ENCODE data around the gene SFI1.
"Not testable (repeated sequence)": the region's sequence is repeated elsewhere in the genome, so short reads cannot be mapped to it uniquely, and the experiment has no call there.

SFI1 gene

DNA sequence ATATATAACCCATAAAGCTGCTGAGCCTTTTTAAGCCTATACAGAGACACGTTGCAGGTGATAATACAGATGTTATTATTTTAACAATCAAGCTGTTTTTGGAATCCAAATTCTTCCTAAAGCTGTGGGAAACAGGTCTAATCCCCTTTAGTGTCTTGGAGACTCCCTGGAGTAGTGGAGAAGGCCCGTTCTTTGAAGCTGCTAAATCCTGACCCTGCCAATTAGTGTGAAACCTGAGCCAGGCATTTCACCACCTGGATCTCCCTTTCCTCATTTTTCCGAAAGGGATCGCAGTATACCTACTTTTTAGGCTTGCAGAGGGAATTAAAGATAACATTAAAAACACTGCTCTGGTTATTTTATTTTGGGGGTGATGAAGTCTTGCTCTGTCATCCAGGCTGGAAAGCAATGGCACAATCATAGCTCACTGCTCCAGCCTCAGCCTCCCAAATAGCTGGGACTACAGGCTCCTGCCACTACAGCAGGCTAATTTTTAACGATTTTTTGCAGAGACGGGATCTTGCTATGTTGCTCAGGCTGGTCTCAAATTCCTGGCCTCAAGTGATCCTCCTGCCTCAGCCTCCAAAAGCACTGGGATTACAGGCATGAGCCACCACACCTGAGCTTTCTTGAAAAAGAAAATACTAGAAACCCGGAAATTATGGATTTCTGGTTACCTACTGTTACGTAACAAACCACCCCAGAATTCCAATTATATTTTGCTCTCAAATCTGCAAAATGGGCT, 4.9 kb upstream of the SFI1 start:
- DNase-seq, result no peak

DNA sequence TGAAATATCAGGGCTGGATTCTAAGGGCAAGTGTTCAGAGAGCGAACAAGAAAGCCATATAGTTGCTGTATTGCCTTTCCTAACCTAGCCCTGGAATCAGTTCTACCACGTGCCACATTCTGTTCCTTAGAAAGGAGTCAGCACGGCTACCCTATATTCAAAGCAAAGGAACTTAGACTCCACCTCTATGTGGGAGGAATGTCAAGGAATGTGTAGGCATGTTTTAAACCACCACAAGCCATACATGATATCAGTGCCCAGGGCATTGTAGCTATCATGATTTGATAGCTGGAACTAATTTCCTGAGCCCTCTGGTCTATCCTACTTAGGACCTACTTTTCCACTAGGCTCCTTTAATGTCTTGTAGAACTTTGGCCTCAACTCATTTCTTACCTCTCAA, 4.2 kb upstream of the SFI1 start:
- DNase-seq, result no peak

DNA sequence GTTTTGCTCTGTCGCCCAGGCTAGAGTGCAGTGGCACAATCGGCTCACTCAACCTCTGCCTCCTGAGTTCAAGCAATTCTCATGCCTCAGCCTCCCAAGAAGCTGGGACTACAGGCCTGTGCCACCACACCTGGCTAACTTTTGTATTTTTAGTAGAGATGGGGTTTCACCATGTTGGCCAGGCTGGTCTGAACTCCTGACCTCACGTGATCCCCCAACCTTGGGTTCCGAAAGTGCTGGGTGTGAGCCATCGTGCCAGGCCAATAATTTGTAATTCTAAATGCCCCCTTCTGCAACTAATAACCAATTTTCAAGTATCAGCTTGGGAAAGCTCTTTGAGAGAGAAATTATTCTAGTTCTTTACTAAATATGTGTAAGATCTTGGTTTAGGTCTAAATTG, 3.0 kb upstream of the SFI1 start:
- not testable (repeated sequence) for DNase-seq

DNA sequence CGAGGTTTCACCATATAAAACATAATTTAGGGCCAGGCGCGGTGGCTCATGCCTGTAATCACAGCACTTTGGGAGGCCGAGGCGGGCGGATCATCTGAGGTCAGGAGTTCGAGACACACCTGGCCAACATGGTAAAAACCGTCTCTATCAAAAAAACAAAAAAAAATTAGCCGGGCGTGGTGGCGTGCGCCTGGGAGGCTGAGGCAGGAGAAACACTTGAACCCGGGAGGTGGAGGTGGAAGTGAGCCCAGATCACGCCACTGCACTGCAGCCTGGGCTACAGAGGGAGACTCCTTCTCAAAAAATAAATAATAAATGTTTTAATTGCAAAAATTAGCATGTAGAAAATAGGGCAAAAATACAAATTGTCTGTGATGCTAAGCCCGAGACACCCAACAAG, 993 bp upstream of the SFI1 start:
- DNase-seq, result no peak

DNA sequence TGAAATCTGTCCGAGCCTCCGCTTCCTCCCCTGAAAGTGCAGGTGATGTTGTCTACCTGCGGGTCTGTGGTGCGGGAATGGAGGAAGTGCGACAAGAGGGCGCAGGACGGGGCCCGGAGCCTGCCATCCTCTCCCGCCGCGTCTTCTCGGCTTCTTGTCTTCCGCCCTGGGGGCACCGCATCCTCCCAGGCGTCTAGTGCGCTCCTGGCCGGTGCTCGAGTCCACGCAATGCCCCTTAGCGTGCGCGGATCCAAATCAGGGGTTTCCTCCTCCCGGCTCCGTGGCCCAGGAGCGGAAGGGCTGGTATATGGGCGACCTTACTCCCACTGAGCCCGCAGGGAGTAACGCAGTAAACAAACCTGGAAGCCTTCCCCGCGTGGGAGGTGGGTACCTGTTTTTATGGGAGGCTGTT, 405 bp downstream of the SFI1 start:
- no peak for DNase-seq

DNA sequence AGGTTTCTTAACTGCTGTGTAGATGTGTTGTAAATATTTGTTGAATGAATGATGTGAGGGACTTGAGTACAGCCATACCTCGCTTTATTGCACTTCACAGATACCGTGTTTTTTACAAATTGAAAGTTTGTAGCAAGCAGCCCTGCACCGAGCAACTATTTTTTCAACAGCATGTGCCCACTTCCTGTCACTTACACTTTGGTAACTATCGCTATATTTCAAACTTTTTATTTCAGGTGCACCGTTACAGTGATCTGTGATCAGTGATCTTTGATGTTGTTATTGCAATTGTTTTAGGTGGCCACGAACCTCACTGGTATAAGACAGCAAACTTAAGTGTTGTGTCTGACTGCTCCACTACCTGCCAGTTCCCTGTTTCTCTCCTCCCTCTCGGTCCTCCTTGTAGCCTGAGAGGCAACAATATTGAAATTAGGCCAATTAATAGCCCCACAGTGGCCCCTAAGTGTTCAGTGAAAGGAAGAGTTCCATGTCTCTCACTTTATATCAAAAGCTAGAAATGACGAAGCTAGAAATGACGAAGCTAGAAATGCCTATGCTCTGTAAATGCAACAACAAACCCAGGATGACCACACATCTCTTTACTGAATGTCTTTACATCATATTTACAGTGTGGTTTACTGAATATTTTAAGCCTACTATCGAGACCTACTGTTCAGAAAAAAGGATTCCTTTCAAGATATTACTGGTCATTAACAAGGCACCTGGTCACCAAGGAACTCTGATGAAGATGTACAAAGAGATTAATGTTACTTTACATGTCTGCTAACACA, 1.0 kb downstream of the SFI1 start:
- DNase-seq, result no peak

DNA sequence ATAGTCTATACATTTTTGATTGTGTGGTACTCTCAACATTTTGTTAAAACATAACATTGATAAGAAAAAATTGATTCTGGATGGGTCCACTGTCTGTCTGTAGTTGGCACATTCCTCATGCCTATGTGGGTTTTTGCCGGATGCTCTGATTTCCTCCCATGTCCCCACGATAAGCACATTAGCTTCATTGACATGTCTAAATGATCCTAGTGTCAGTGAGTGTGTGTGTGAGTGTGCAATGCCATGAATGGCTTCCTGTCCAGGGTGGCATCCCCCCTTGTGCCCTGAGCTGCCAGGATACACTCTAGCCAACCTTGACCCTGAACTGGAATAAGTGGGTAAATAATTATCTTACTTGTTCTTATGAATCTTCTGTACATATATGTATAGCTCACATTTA, 5.4 kb downstream of the SFI1 start:
- no peak for DNase-seq

DNA sequence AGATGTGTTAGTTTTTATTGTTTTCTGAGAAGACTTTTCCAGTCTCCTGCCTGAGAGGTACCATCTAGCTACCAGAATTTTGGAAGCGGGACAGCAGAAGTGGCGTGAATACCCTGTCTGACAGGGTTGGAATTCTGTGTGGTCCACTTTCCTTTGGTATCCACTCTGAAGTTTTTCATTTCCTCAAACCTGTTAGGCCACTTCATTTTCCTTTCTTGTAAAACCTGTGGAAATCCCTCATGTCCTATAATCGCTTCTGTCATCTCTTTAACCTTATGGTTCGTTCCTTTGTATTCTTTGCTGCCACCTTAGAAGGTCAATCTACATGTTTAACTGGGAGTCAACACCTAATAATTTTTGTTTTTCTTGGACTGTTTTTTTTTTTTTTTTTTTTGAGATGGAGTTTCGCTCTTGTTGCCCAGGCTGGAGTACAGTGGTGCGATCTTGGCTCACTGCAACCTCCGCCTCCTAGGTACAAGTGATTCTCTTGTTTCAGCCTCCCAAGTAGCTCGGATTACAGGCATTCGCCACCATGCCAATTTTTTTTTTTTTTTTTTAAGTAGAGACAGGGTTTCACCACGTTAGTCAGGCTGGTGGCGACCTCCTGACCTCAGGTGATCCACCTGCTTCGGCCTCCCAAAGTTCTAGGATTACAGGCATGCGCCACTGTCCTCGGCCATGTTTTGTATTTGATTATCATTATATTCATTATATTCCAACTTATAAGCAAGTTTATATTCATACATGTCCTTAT, 7.1 kb downstream of the SFI1 start:
- no peak for DNase-seq

DNA sequence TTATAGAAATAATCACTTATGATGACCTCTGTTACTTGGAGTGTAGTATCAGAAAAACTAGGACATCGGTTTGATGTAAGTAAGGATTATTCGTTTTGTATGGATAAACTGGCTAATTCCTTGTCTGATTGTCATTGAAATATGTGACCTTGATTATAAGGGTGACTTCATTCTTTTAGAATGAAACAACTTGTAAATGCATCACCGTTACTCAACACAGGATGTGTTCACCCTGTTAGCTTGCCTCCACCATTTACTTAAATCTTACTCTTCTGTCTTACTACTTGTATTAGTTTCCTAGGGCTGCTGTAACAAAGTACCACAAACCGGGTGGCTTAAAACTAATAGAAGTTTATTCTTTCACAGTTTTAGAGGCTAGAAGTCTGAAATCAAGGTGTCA, 7.9 kb downstream of the SFI1 start:
- DNase-seq, result no peak

DNA sequence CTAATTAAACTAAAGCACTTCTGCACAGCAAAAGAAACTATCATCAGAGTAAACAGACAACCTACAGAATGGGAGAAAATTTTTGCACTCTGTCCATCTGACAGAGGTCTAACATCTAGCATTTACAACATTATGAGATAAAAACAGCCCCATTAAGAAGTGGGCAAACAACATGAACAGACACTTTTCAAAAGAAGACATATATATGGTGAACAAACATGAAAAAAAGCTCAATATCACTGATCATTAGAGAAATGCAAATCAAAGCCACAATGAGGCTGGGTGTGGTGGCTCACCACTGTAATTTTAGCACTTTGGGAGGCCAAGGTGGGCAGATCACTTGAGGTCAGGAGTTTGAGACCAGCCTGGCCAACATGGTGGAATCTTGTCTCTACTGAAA, 11.2 kb downstream of the SFI1 start:
- DNase-seq, result not testable (repeated sequence)

DNA sequence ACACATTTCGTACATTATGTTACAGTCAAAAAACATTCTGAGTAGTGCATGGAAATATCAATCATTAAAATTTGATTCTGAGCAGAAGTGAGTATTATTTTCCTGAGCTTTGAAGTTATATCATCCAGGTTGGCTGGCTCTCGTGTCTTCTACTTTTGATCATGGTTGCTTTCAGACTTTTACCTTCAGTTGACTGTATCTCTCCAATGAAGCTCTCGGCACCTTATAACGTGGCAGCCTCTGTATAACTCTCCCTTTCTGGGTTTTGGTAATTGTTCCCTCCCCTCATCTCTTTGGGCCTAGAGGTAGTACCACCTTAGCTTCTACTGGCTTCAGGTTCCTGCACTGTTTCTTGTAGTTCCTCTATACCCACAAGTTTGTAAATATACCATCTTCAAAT, 12.2 kb downstream of the SFI1 start:
- no peak for DNase-seq

DNA sequence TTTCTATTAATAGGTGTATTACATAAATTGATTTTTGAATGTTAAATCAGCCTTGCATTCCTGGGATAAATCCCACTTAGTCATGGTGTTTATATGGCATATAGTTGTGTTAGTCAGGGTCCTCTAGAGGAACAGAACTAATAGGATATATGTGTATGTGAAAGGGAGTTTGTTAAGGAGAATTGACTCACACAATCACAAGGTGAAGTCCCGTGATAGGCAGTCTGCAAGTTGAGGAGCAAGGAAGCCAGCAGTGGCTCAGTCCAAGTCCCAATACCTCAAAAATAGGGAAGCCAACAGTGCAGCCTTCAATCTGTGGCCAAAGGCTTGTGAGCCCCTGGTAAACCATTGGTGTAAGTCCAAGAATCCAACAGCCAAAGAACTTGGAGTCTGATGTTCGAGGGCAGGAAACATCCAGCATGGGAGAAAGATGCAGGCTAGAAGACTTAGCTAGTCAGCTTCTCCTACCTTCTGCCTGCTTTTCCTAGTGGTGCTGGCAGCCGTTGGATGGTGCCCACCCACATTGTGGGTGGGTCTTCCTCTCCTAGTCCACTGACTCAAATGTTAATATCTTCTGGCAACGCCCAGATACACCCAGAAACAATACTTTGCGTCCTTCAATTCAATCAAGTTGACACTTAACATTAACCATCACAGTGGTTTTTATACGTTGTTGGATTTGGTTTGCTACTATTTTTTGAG, 12.9 kb downstream of the SFI1 start:
- no peak for DNase-seq

DNA sequence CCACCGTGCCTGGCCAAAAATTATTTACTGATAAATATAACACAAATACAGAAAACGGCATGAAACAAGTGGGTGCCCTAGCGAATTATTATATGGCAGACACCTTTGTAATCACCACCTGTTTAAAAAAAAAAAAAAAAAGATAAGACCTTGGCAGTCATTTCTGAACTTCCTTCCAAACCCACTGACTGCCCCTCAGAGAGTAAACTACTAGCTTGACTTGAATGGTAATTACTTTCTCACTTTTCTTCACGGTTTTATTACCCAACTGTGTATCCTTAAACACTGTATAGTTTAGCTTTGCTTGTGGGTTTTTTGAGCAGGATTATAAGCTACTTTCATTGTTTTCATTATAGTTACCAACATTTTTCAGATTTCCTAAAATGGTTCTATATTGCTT, 23.7 kb downstream of the SFI1 start:
- no peak for DNase-seq

DNA sequence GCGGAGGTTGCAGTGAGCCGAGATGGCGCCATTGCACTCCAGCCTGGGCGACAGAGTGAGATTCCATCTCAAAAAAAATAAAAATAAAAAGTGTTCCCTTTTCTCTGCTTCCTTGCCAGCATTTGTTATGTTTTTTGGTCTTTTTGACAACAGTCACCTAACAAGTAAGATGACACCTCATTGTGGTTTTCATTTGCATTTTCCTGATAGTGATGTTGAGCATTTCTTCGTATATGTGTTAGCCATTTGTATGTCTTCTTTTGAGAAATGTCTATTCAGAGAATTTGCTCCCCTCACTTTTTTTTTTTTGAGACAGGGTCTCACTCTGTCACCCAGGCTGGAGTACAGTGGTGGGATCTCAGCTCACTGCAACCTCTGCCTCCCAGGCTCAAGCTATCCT, 27.8 kb downstream of the SFI1 start:
- DNase-seq, result not testable (repeated sequence)

DNA sequence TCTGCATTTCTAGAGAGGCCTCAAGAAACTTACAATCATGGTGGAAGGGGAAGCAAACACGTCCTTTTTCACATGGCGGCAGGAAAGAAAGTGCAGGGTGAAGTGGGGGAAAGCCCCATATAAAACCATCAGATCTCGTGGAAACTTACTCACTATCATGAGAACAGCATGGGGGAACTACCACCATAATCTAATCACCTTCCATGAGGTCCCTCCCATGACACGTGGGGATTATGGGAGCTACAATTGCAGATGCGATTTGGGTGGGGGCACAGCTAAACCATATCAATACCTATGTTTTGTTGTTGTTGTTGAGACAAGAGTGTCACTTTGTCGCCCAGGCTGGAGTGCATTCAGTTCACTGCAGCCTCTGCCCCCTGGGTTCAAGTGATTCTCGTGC, 29.9 kb downstream of the SFI1 start:
- no peak for DNase-seq

DNA sequence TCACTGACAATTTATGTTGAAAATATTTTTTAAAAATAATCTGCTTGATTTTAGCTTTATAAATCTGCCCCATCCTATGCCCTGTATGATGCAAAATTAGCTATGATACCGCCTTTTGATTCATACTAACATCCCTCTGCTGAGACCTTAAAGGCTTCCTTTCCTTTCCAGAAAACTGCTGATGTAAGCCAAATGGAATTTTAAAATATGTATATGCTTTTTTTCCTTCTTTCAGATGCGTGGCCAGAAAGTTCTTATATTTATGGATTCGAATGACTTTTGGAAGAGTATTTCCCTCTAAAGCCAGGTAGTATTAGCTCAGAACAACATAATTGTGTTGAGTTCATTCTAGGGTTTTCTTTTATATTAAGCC, 34.5 kb downstream of the SFI1 start:
- DNase-seq, result no peak

DNA sequence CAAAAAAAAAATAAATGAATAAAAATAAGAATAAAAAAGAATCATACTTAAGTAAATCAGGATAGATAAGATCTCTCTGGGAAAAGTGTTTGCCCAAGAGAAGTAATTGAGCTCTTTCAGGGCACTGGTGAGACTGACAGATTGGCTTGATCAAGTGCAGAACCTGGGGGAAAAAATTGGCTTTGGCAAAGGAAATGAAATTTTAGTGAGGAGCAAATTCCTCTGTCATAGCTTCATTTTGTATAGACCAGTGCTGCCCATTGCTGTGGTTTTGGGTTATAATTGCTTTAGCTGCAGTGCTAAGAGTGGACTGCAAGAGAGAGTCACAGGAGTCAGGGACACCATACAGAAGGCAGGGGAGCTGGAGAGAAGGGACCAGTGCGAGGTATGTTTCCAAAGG, 35.7 kb downstream of the SFI1 start:
- no peak for DNase-seq

DNA sequence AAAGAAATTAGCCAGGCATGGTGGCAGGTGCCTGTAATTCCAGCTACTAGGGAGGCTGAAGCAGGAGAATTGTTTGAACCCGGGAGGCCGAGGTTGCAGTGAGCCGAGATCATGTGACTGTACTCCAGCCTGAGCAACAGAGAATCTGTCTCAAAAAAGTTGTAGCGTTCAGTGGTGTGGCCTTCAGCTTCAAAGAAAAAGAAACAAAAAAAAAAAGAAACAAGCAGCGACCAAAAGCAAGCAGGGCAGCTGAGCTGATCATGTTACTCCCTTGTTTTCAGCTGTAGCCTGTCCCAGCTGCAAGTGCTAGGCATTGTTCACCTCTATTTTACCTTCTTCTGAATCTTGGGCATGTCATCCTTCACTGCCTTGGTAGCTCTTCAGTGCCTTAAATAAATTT, 37.0 kb downstream of the SFI1 start:
- no peak for DNase-seq

DNA sequence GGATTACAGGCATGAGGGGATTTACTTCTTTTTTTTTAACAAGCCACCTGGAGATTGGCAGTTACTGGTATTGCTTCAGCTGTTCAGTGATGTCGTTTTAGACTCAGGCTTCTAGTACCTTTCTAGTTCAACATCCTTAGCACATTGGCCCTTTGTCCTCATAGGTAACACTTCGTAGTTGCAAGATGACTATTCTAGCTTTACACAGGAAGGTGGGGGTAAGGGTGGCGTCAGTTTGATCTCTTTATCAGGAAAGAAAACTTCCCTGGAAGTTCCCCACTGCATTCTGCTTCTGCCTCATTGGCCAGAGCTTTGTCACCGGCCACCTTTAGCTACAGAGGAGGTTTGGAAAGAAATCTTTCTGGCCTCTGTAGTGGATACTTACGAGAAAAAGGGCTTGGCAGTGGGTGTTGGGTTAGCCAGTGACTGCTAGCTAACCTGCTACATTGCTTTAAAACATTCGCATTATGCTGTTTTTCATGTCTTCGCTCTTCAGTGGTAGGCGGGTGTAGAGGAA, 40.7 kb downstream of the SFI1 start:
- DNase-seq, result no peak

DNA sequence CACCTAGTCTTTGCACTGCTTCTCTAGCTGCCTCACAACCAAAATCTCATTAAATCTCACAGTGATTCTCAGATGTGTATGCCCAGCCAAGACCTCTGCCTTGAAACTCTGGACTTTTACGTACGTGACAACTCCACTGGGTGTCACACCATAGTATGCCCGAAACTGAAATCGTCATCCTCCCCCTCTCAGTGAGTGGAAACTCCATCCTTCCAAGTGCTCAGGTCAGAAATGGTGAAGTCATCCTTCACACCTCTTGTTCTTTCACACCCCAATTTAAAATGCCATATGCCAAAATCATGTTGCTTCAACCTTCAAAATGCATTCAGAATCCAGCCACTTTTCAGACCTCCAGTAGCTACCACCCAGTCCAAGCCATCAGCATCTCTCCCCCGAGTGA, 42.5 kb downstream of the SFI1 start:
- DNase-seq, result no peak

DNA sequence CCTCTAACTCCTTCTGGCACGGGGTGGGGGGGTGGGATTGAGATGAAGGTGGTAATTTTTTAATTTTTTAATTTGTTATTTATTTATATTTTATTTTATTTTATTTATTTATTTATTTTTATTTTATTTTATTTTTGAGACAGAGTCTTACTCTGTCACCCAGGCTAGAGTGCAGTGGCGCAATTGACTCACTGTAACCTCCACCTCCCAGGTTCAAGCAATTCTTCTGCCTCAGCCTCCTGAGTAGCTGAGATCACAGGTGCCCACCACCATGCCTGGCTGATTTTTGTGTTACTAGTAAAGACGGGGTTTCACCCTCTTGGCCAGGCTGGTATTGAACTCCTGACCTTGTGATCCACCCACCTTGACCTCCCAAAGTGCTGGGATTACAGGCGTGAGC, 43.8 kb downstream of the SFI1 start:
- not testable (repeated sequence) for DNase-seq

DNA sequence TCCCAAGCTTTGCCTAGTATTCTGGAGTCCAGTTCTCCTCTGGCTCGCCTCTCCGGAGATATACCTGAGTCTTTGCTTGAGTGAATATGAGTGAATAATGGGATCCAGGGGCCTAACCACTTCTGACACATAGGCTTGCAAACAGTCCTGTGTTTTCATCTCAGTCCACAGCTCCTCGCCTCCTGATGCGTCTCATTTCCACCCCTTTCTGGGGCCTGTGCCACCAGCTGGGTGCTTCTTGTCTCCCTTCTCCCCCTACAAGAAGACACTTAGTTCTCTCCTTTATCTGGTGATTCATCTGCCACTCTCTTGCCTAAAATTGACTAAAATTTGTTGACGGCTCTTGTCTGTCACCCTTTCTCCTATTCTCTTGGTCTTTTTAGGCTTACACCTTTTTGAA, 44.6 kb downstream of the SFI1 start:
- no peak for DNase-seq
